SJCRH30 (cell line): ENCODE measurements around the gene ATP10A. TPM values are rescaled to one million over a fixed set of nuclear protein-coding genes. Genes with fewer than 3 reads are reported as not detected.

Experiments used
- DNase-seq, 2 experiments: peaks; one replicate each; pipeline ENCODE4 v3.0.0-alpha.2; 2015 to 2020
- H3K27ac ChIP-seq: fragments of 250-450 bp; sonication (Bioruptor Pico); 2 replicates; pipeline ENCODE4 v1.5.1; 2020; ENCODE audit warnings: mild to moderate bottlenecking, moderate library complexity
- H3K27me3 ChIP-seq: fragments of 250-450 bp; sonication (Bioruptor Pico); 2 replicates; pipeline ENCODE4 v1.5.1; 2020; ENCODE audit warnings: mild to moderate bottlenecking, moderate library complexity
- H3K36me3 ChIP-seq: fragments of 250-450 bp; sonication (Bioruptor Pico); 2 replicates; pipeline ENCODE4 v1.5.1; 2020; ENCODE audit warnings: mild to moderate bottlenecking, moderate library complexity
- H3K4me1 ChIP-seq: fragments of 250-450 bp; sonication (Bioruptor Pico); 2 replicates; pipeline ENCODE4 v1.5.1; 2020; ENCODE audit warnings: mild to moderate bottlenecking, moderate library complexity
- H3K4me3 ChIP-seq: fragments of 250-450 bp; sonication (Bioruptor Pico); 2 replicates; pipeline ENCODE4 v1.5.1; 2020; ENCODE audit warnings: mild to moderate bottlenecking, moderate library complexity
- H3K9me3 ChIP-seq: fragments of 250-450 bp; sonication (Bioruptor Pico); replicated peaks from 2 replicates; pipeline ENCODE4 v1.5.1; 2020; ENCODE audit warnings: mild to moderate bottlenecking, moderate library complexity
- total RNA-seq: library from RNA; depleted of rRNA; stranded (reverse); fragments of >200 nt; shearing (Covaris generic); gene quantifications from 2 replicates; pipeline ENCODE4 v1.2.3, GENCODE V29; 2014

ATP10A gene
- total RNA-seq, 1 experiment from 2014 or later, result 1.5 TPM

- H3K4me1 ChIP-seq, result no peaks in the 10 kb centered on the region
- H3K27me3 ChIP-seq, result no peaks in the 10 kb centered on the region
- no peak overlapping the region for H3K4me3 ChIP-seq
- no peaks in the 10 kb centered on the region for H3K36me3 ChIP-seq
- no peaks in the 10 kb centered on the region for H3K9me3 ChIP-seq
- peak in 1 of 2 experiments; percentile 58 for DNase-seq
- no peak overlapping the region for H3K27ac ChIP-seq
Observed at GRCh38 chr15:25710184-25710583, 152.9 kb downstream of the ATP10A start.

GRCh38 chr15:25709437-25710159 lies 153.5 kb downstream of the ATP10A start:
- no peak overlapping the region for H3K4me3 ChIP-seq
- no peaks in the 10 kb centered on the region for H3K4me1 ChIP-seq
- no peaks in the 10 kb centered on the region for H3K9me3 ChIP-seq
- H3K27me3 ChIP-seq, result no peaks in the 10 kb centered on the region
- DNase-seq, result no peak
- H3K36me3 ChIP-seq, result no peaks in the 10 kb centered on the region
- H3K27ac ChIP-seq, result no peak overlapping the region

- H3K9me3 ChIP-seq, result no peaks in the 10 kb centered on the region
- H3K27ac ChIP-seq, result no peak overlapping the region
- H3K36me3 ChIP-seq, result no peaks in the 10 kb centered on the region
- H3K4me1 ChIP-seq, result no peaks in the 10 kb centered on the region
- H3K4me3 ChIP-seq, result no peak overlapping the region
- no peak for DNase-seq
- no peaks in the 10 kb centered on the region for H3K27me3 ChIP-seq
Observed at GRCh38 chr15:25708391-25708790, 154.7 kb downstream of the ATP10A start.

GRCh38 chr15:25707656-25708365 lies 155.3 kb downstream of the ATP10A start:
- no peak overlapping the region for H3K27ac ChIP-seq
- no peak for DNase-seq
- no peak overlapping the region for H3K4me3 ChIP-seq
- H3K36me3 ChIP-seq, result no peaks in the 10 kb centered on the region
- H3K4me1 ChIP-seq, result no peaks in the 10 kb centered on the region
- H3K27me3 ChIP-seq, result no peaks in the 10 kb centered on the region
- H3K9me3 ChIP-seq, result no peaks in the 10 kb centered on the region

- H3K4me3 ChIP-seq, result no peak overlapping the region
- no peak for DNase-seq
Observed at GRCh38 chr15:25706176-25706955, 156.8 kb downstream of the ATP10A start.

GRCh38 chr15:25705433-25706115 lies 157.6 kb downstream of the ATP10A start:
- peaks cover 6% of the 10 kb centered on the region; the same call in 1 of the 2 replicates for H3K4me1 ChIP-seq
- H3K36me3 ChIP-seq, result no peaks in the 10 kb centered on the region
- H3K9me3 ChIP-seq, result no peaks in the 10 kb centered on the region
- H3K27ac ChIP-seq, result no peak overlapping the region
- no peak overlapping the region for H3K4me3 ChIP-seq
- H3K27me3 ChIP-seq, result no peaks in the 10 kb centered on the region
- no peak for DNase-seq

More at GRCh38 chr15:25706176-25706955, 156.8 kb downstream of the ATP10A start:
- peaks cover 1% of the 10 kb centered on the region; the same call in 1 of the 2 replicates for H3K4me1 ChIP-seq
- no peak overlapping the region for H3K27ac ChIP-seq
- H3K27me3 ChIP-seq, result no peaks in the 10 kb centered on the region
- H3K9me3 ChIP-seq, result no peaks in the 10 kb centered on the region
- H3K36me3 ChIP-seq, result no peaks in the 10 kb centered on the region

- Histone ChIP-seq H3K27me3 (no peaks in the 10 kb centered on the region), H3K36me3 (no peaks in the 10 kb centered on the region), H3K9me3 (0 out of 2 replicates have a peak, but pooled peaks cover 2% of the 10 kb centered on the region), H3K4me1 (peaks cover 6% of the 10 kb centered on the region; the same call in 1 of the 2 replicates), H3K4me3 (no peak overlapping the region), H3K27ac (no peak overlapping the region)
- DNase-seq, result no peak
Observed at GRCh38 chr15:25703726-25704125, 159.4 kb downstream of the ATP10A start.

- Histone ChIP-seq H3K4me3 (no peak overlapping the region), H3K36me3 (no peaks in the 10 kb centered on the region), H3K9me3 (0 out of 2 replicates have a peak, but pooled peaks cover 2% of the 10 kb centered on the region), H3K27me3 (no peaks in the 10 kb centered on the region), H3K4me1 (peaks cover 6% of the 10 kb centered on the region; the same call in 1 of the 2 replicates), H3K27ac (no peak overlapping the region; the same call in 1 of the 2 replicates)
- DNase-seq, result peak; percentile 51 to 53
Observed at GRCh38 chr15:25701721-25702465, 161.2 kb downstream of the ATP10A start.

- no peaks in the 10 kb centered on the region for H3K27me3 ChIP-seq
- H3K4me1 ChIP-seq, result peaks cover 6% of the 10 kb centered on the region; the same call in 1 of the 2 replicates
- 0 out of 2 replicates have a peak, but pooled peaks cover 2% of the 10 kb centered on the region for H3K9me3 ChIP-seq
- peak overlapping the region; percentile 22; the same call in 1 of the 2 replicates for H3K27ac ChIP-seq
- no peak overlapping the region for H3K4me3 ChIP-seq
- H3K36me3 ChIP-seq, result no peaks in the 10 kb centered on the region
- DNase-seq, result no peak
Observed at GRCh38 chr15:25700916-25701315, 162.2 kb downstream of the ATP10A start.

- peaks cover 6% of the 10 kb centered on the region; the same call in 1 of the 2 replicates for H3K4me1 ChIP-seq
- DNase-seq, result no peak
- H3K27me3 ChIP-seq, result no peaks in the 10 kb centered on the region
- no peak overlapping the region for H3K4me3 ChIP-seq
- H3K9me3 ChIP-seq, result 0 out of 2 replicates have a peak, but pooled peaks cover 2% of the 10 kb centered on the region
- no peaks in the 10 kb centered on the region for H3K36me3 ChIP-seq
- H3K27ac ChIP-seq, result no peak overlapping the region
Observed at GRCh38 chr15:25697586-25697985, 165.5 kb downstream of the ATP10A start.

GRCh38 chr15:25695875-25696760 lies 167.0 kb downstream of the ATP10A start:
- H3K36me3 ChIP-seq, result no peaks in the 10 kb centered on the region
- peaks cover 2% of the 10 kb centered on the region; the same call in 1 of the 2 replicates for H3K4me1 ChIP-seq
- H3K27ac ChIP-seq, result no peak overlapping the region
- H3K27me3 ChIP-seq, result no peaks in the 10 kb centered on the region
- H3K4me3 ChIP-seq, result no peak overlapping the region
- no peak for DNase-seq
- H3K9me3 ChIP-seq, result 0 out of 2 replicates have a peak, but pooled peaks cover 2% of the 10 kb centered on the region

GRCh38 chr15:25694823-25695312 lies 168.3 kb downstream of the ATP10A start:
- Histone ChIP-seq H3K9me3 (no peaks in the 10 kb centered on the region), H3K27me3 (no peaks in the 10 kb centered on the region), H3K27ac (no peak overlapping the region), H3K4me3 (no peak overlapping the region), H3K36me3 (no peaks in the 10 kb centered on the region), H3K4me1 (no peaks in the 10 kb centered on the region)
- no peak for DNase-seq

GRCh38 chr15:25694239-25694584 lies 168.9 kb downstream of the ATP10A start:
- no peaks in the 10 kb centered on the region for H3K27me3 ChIP-seq
- no peak overlapping the region for H3K4me3 ChIP-seq
- no peaks in the 10 kb centered on the region for H3K4me1 ChIP-seq
- no peaks in the 10 kb centered on the region for H3K9me3 ChIP-seq
- H3K36me3 ChIP-seq, result no peaks in the 10 kb centered on the region
- no peak overlapping the region for H3K27ac ChIP-seq
- peak; percentile 17 to 32 for DNase-seq
